Neural cell (in vitro differentiated cells): ENCODE results near the gene PIK3C2A. TPM values are rescaled to one million over a fixed set of nuclear protein-coding genes. Genes with fewer than 3 reads are reported as not detected.
"Not testable (repeated sequence)": the region's sequence is repeated elsewhere in the genome, so short reads cannot be mapped to it uniquely, and the experiment has no call there.

Experiments used
- H2AFZ ChIP-seq: fragments of 200-600, 300-800 bp; sonication (generic), shearing (Covaris generic); 2 replicates; pipeline ENCODE4 v1.6.0; 2014; ENCODE audit warnings: low read depth, mild to moderate bottlenecking, antibody characterized with exemption, low read length, moderate library complexity
- H3F3A ChIP-seq: fragments of 200-600 bp; shearing (Covaris generic); 2 replicates; pipeline ENCODE4 v1.6.1; 2016; ENCODE audit warnings: mild to moderate bottlenecking, moderate library complexity, mixed read lengths, antibody characterized with exemption, low read length; ENCODE audit not compliant: insufficient read depth, poor library complexity, severe bottlenecking
- H3K27ac ChIP-seq: fragments of 200-600, 300-800 bp; sonication (generic), shearing (Covaris generic); 2 replicates; pipeline ENCODE4 v1.5.1; 2014; ENCODE audit warnings: mild to moderate bottlenecking, low read length, moderate library complexity
- H3K27me3 ChIP-seq: fragments of 300-800, 200-600 bp; sonication (generic), shearing (Covaris generic); 2 replicates; pipeline ENCODE4 v1.6.0; 2014; ENCODE audit warnings: mild to moderate bottlenecking, low read depth, low read length, moderate library complexity; ENCODE audit not compliant: insufficient read depth
- H3K36me3 ChIP-seq: fragments of 300-800, 200-600 bp; sonication (generic), shearing (Covaris generic); 2 replicates; pipeline ENCODE4 v1.5.1; 2014; ENCODE audit warnings: mild to moderate bottlenecking, antibody characterized with exemption, low read length, moderate library complexity; ENCODE audit not compliant: insufficient read depth
- H3K4me2 ChIP-seq: fragments of 300-800, 200-600 bp; sonication (generic), shearing (Covaris generic); 2 replicates; pipeline ENCODE4 v1.6.0; 2014; ENCODE audit warnings: mild to moderate bottlenecking, low read length
- H3K4me3 ChIP-seq: fragments of 300-800, 200-600 bp; sonication (generic), shearing (Covaris generic); 2 replicates; pipeline ENCODE4 v1.5.1; 2014; ENCODE audit warnings: mild to moderate bottlenecking, low read length, moderate library complexity
- H3K79me2 ChIP-seq: fragments of 200-600 bp; shearing (Covaris generic); replicated peaks from 2 replicates; pipeline ENCODE4 v1.6.0; 2014; ENCODE audit warnings: mild to moderate bottlenecking, low read length, moderate library complexity; ENCODE audit not compliant: insufficient read depth
- H3K9ac ChIP-seq: fragments of 300-800, 200-600 bp; sonication (generic), shearing (Covaris generic); 2 replicates; pipeline ENCODE4 v1.6.1; 2016; ENCODE audit warnings: mild to moderate bottlenecking, low read length, mixed read lengths
- H3K9me2 ChIP-seq: fragments of 200-600 bp; shearing (Covaris generic); 2 replicates; pipeline ENCODE4 v1.6.1; 2016; ENCODE audit warnings: mild to moderate bottlenecking, low read length, mixed read lengths; ENCODE audit not compliant: insufficient read depth
- H3K9me3 ChIP-seq: fragments of 200-600, 300-800 bp; sonication (generic), shearing (Covaris generic); 2 replicates; pipeline ENCODE4 v1.6.1; 2016; ENCODE audit warnings: mild to moderate bottlenecking, mixed run types, low read length, moderate library complexity, mixed read lengths
- H4K20me1 ChIP-seq: fragments of 200-600 bp; shearing (Covaris generic); 2 replicates; pipeline ENCODE4 v1.6.1; 2016; ENCODE audit warnings: mild to moderate bottlenecking, mixed run types; ENCODE audit not compliant: insufficient read depth
- CTCF ChIP-seq: fragments of 450-650 bp; IDR thresholded peaks from 2 replicates; pipeline ENCODE4 v1.5.1; 2014; ENCODE audit warnings: antibody characterized with exemption, mild to moderate bottlenecking, moderate library complexity; ENCODE audit not compliant: poor library complexity, severe bottlenecking
- EP300 ChIP-seq: fragments of 450-650 bp; conservative IDR thresholded peaks from 2 replicates; pipeline ENCODE4 v1.6.1; 2014; ENCODE audit warnings: antibody characterized with exemption, mild to moderate bottlenecking, moderate library complexity; ENCODE audit not compliant: poor library complexity, severe bottlenecking
- EZH2 ChIP-seq: fragments of 200-600, 300-800 bp; shearing (Covaris generic), sonication (generic); IDR thresholded peaks from 2 replicates; pipeline ENCODE4 v1.6.1; 2014; ENCODE audit warnings: antibody characterized with exemption, low read length, borderline replicate concordance, mild to moderate bottlenecking; ENCODE audit not compliant: insufficient read depth, poor library complexity, severe bottlenecking
- MXI1 ChIP-seq: fragments of 450-650 bp; conservative IDR thresholded peaks from 2 replicates; pipeline ENCODE4 v1.6.1; 2014; ENCODE audit warnings: antibody characterized with exemption, mild to moderate bottlenecking; ENCODE audit not compliant: poor library complexity, severe bottlenecking
- POLR2AphosphoS5 ChIP-seq: IDR thresholded peaks from 2 replicates; pipeline ENCODE4 v1.6.1; 2012
- RAD21 ChIP-seq: fragments of 450-650 bp; conservative IDR thresholded peaks from 2 replicates; pipeline ENCODE4 v1.6.1; 2014; ENCODE audit warnings: antibody characterized with exemption, mild to moderate bottlenecking, moderate library complexity
- REST ChIP-seq: IDR thresholded peaks from 2 replicates; pipeline ENCODE4 v1.6.1; 2012; ENCODE audit warnings: borderline replicate concordance
- SMC3 ChIP-seq: fragments of 450-650 bp; conservative IDR thresholded peaks from 2 replicates; pipeline ENCODE4 v1.6.1; 2014; ENCODE audit warnings: antibody characterized with exemption, mild to moderate bottlenecking, moderate library complexity; ENCODE audit not compliant: poor library complexity
- TAF1 ChIP-seq: IDR thresholded peaks from 2 replicates; pipeline ENCODE4 v1.6.1; 2012; ENCODE audit warnings: low read depth
- polyA plus RNA-seq: library from polyadenylated mRNA; depleted of rRNA; stranded (reverse); fragments of >200 nt; gene quantifications from 2 replicates; pipeline ENCODE4 v1.2.3, GENCODE V29; 2014

PIK3C2A gene
- polyA plus RNA-seq, 1 donor from 2014 or later, result 24.9 TPM

- H3K36me3 ChIP-seq, result no peaks in the 10 kb centered on the region
- H3F3A ChIP-seq, result no peaks in the 10 kb centered on the region
- H4K20me1 ChIP-seq, result no peaks in the 10 kb centered on the region
- H3K27ac ChIP-seq, result no peak overlapping the region
- no peak overlapping the region for H3K4me2 ChIP-seq
- no peaks in the 10 kb centered on the region for H3K9me3 ChIP-seq
- H3K9me2 ChIP-seq, result no peaks in the 10 kb centered on the region
- H3K9ac ChIP-seq, result no peak overlapping the region
- H2AFZ ChIP-seq, result no peak overlapping the region
- no peaks in the 10 kb centered on the region for H3K27me3 ChIP-seq
- TF ChIP-seq TAF1 (no peak), MXI1 (no peak), RAD21 (no peak), POLR2AphosphoS5 (no peak)
- H3K79me2 ChIP-seq, result no peaks in the 10 kb centered on the region
- no peak overlapping the region for H3K4me3 ChIP-seq
Observed at GRCh38 chr11:17244046-17244445, 36.3 kb upstream of the PIK3C2A start.

- H4K20me1 ChIP-seq, H3K4me2 ChIP-seq, H2AFZ ChIP-seq, H3K9ac ChIP-seq, H3K9me2 ChIP-seq, H3K36me3 ChIP-seq, H3K27me3 ChIP-seq, H3K79me2 ChIP-seq, H3K9me3 ChIP-seq, H3K4me3 ChIP-seq, H3F3A ChIP-seq, H3K27ac ChIP-seq: not testable (repeated sequence)
Observed at GRCh38 chr11:17242954-17243353, 35.2 kb upstream of the PIK3C2A start.

GRCh38 chr11:17240780-17241179 is 33.0 kb upstream of the PIK3C2A start:
- Histone ChIP-seq H3K79me2 (no peaks in the 10 kb centered on the region), H2AFZ (no peak overlapping the region), H3K9me3 (no peaks in the 10 kb centered on the region), H3K9ac (no peak overlapping the region), H3K27me3 (no peaks in the 10 kb centered on the region), H3K4me2 (no peak overlapping the region), H3K4me3 (no peak overlapping the region), H3K36me3 (no peaks in the 10 kb centered on the region), H3K9me2 (no peaks in the 10 kb centered on the region), H4K20me1 (no peaks in the 10 kb centered on the region), H3K27ac (no peak overlapping the region), H3F3A (no peaks in the 10 kb centered on the region)
- TF ChIP-seq EP300 (no peak), POLR2AphosphoS5 (no peak), RAD21 (no peak), MXI1 (no peak), TAF1 (no peak), EZH2 (no peak), REST (no peak), SMC3 (no peak), CTCF (no peak)

- H3K79me2 ChIP-seq, result not testable (repeated sequence)
Observed at GRCh38 chr11:17239927-17240326, 32.1 kb upstream of the PIK3C2A start.

More at GRCh38 chr11:17239927-17240326, 32.1 kb upstream of the PIK3C2A start:
- not testable (repeated sequence) for H3K9ac ChIP-seq, H3K4me2 ChIP-seq, H3K36me3 ChIP-seq, H3F3A ChIP-seq, H2AFZ ChIP-seq, H3K27ac ChIP-seq, H3K9me3 ChIP-seq, H3K27me3 ChIP-seq, H3K9me2 ChIP-seq, H3K4me3 ChIP-seq, H4K20me1 ChIP-seq
